Cardiac muscle cell (in vitro differentiated cells and primary cell): ENCODE results near the gene INCENP. TPM values are rescaled to one million over a fixed set of nuclear protein-coding genes. Genes with fewer than 3 reads are reported as not detected.

Experiments used
- DNase-seq, 2 donors: peaks; one replicate each; pipeline versions ENCODE4 v3.0.0 to v3.0.0-alpha.2; 2010 to 2017; ENCODE audit warnings: low read depth in 1 of 2, low spot score in 1 of 2
- H3K27ac ChIP-seq: fragments of 200-600 bp; sonication (generic); 2 replicates; pipeline ENCODE4 v1.5.1; 2016
- H3K27me3 ChIP-seq: fragments of 200-600 bp; sonication (generic); 2 replicates; pipeline ENCODE4 v1.6.0; 2016; ENCODE audit warnings: control low read depth
- H3K36me3 ChIP-seq: fragments of 200-600 bp; sonication (generic); 2 replicates; pipeline ENCODE4 v1.5.1; 2016; ENCODE audit warnings: control low read depth
- H3K4me1 ChIP-seq: fragments of 200-600 bp; sonication (generic); 2 replicates; pipeline ENCODE4 v1.8.1; 2017; ENCODE audit warnings: low read depth, mild to moderate bottlenecking, mixed run types
- H3K4me3 ChIP-seq: fragments of 200-600 bp; sonication (generic); 2 replicates; pipeline ENCODE4 v1.5.1; 2016; ENCODE audit warnings: mild to moderate bottlenecking
- H3K9me3 ChIP-seq: fragments of 200-600 bp; sonication (generic); 2 replicates; pipeline ENCODE4 v1.5.1; 2017; ENCODE audit warnings: low read depth, mild to moderate bottlenecking, control low read depth
- CTCF ChIP-seq: IDR thresholded peaks from 2 replicates; pipeline ENCODE4 v1.5.1; 2012; ENCODE audit warnings: low read depth, mild to moderate bottlenecking, low read length
- polyA plus RNA-seq: library from polyadenylated mRNA; unstranded; fragments of >200 nt; fragmentation: Nextera tagmentation; extraction: Ambion mirVana; gene quantifications from 2 replicates; pipeline ENCODE4 v1.2.1, GENCODE V29; 2016
- total RNA-seq: library from RNA; depleted of rRNA; stranded (reverse); fragments of >200 nt; gene quantifications from 2 replicates; pipeline ENCODE4 v1.2.3, GENCODE V29; 2016

INCENP gene
- total and polyA plus RNA-seq, 2 experiments from 2014 or later = 1.9 to 68.7 TPM

- Histone ChIP-seq H3K36me3 (peaks cover 18% of the 10 kb centered on the region), H3K27ac (no peak overlapping the region), H3K27me3 (no peaks in the 10 kb centered on the region), H3K4me3 (no peak overlapping the region), H3K9me3 (no peaks in the 10 kb centered on the region), H3K4me1 (no peaks in the 10 kb centered on the region)
- no peak for TF ChIP-seq CTCF
- DNase-seq = peak in 1 of 2 donors; percentile 5
Measured at GRCh38 chr11:62133328-62134065, 9.7 kb downstream of the INCENP start.

GRCh38 chr11:62137276-62137861 lies 13.6 kb downstream of the INCENP start:
- Histone ChIP-seq H3K4me1 (no peaks in the 10 kb centered on the region), H3K36me3 (peaks cover 9% of the 10 kb centered on the region), H3K27me3 (no peaks in the 10 kb centered on the region), H3K27ac (no peak overlapping the region), H3K4me3 (no peak overlapping the region), H3K9me3 (no peaks in the 10 kb centered on the region)
- no peak for DNase-seq
- TF ChIP-seq CTCF = no peak

GRCh38 chr11:62137881-62138629 lies 14.2 kb downstream of the INCENP start:
- DNase-seq = no peak
- Histone ChIP-seq H3K4me1 (no peaks in the 10 kb centered on the region), H3K27me3 (no peaks in the 10 kb centered on the region), H3K36me3 (peaks cover 9% of the 10 kb centered on the region), H3K27ac (no peak overlapping the region), H3K9me3 (no peaks in the 10 kb centered on the region), H3K4me3 (no peak overlapping the region)
- TF ChIP-seq CTCF = no peak

GRCh38 chr11:62138630-62139425 lies 15.0 kb downstream of the INCENP start:
- Histone ChIP-seq H3K27me3 (no peaks in the 10 kb centered on the region), H3K27ac (no peak overlapping the region), H3K9me3 (no peaks in the 10 kb centered on the region), H3K4me3 (no peak overlapping the region), H3K4me1 (no peaks in the 10 kb centered on the region), H3K36me3 (peaks cover 9% of the 10 kb centered on the region)
- no peak for DNase-seq
- TF ChIP-seq CTCF = no peak

- no peak for DNase-seq
- Histone ChIP-seq H3K9me3 (no peaks in the 10 kb centered on the region), H3K36me3 (peaks cover 9% of the 10 kb centered on the region)
Measured at GRCh38 chr11:62139526-62140303, 15.9 kb downstream of the INCENP start.

More at GRCh38 chr11:62139526-62140303, 15.9 kb downstream of the INCENP start:
- H3K4me3 ChIP-seq = no peak overlapping the region
- no peaks in the 10 kb centered on the region for H3K27me3 ChIP-seq
- TF ChIP-seq CTCF = no peak
- H3K4me1 ChIP-seq = no peaks in the 10 kb centered on the region
- no peak overlapping the region for H3K27ac ChIP-seq
